A673 (cell line): ENCODE results near the gene RIPOR1. TPM values are rescaled to one million over a fixed set of nuclear protein-coding genes. Genes with fewer than 3 reads are reported as not detected.

Experiments used
- BruUV-seq: library from RNA; stranded (reverse); fragments of 400-500 nt; replicated peaks from 2 replicates; lab custom pipeline; 2021; lab: Mats Ljungman, UMichigan
- CTCF ChIA-PET: fragments of 300-600 bp; sonication (Branson Sonifier 250); formaldehyde crosslinking; loops from one replicate; lab custom pipeline; 2022; ENCODE audit warnings: antibody characterized with exemption; lab: Charles Lee
- POLR2A ChIA-PET: fragments of 300-600 bp; sonication (Branson Sonifier 250); formaldehyde crosslinking; loops from one replicate; lab custom pipeline; 2022; ENCODE audit warnings: antibody characterized with exemption; ENCODE audit not compliant: low non-redundant PET; lab: Charles Lee
- DNase-seq: peaks from one replicate; pipeline ENCODE4 v3.0.0-alpha.2; 2015; ENCODE audit warnings: low spot score
- H3K27ac ChIP-seq: fragments of 200-600 bp; sonication (generic); 2 replicates; pipeline ENCODE4 v1.5.1; 2016; ENCODE audit warnings: mixed run types, low read depth, mild to moderate bottlenecking, mixed read lengths, antibody characterized with exemption, low read length; ENCODE audit not compliant: poor library complexity, severe bottlenecking
- H3K27me3 ChIP-seq: fragments of 200-600 bp; sonication (generic); replicated peaks from 2 replicates; pipeline ENCODE4 v1.6.1; 2017; ENCODE audit warnings: mixed run types, low read depth, mild to moderate bottlenecking, mixed read lengths, antibody characterized with exemption, low read length; ENCODE audit not compliant: insufficient read depth, poor library complexity
- H3K36me3 ChIP-seq: fragments of 200-600 bp; sonication (generic); 2 replicates; pipeline ENCODE4 v1.6.1; 2016; ENCODE audit warnings: mixed run types, mild to moderate bottlenecking, mixed read lengths, antibody characterized with exemption, low read length; ENCODE audit not compliant: insufficient read depth, poor library complexity, severe bottlenecking
- H3K4me1 ChIP-seq: fragments of 200-600 bp; sonication (generic); 2 replicates; pipeline ENCODE4 v1.6.1; 2017; ENCODE audit warnings: mixed run types, mild to moderate bottlenecking, mixed read lengths, antibody characterized with exemption, low read length; ENCODE audit not compliant: insufficient read depth, poor library complexity, severe bottlenecking
- H3K4me3 ChIP-seq: fragments of 200-600 bp; sonication (generic); 2 replicates; pipeline ENCODE4 v1.5.1; 2016; ENCODE audit warnings: low read depth, mixed run types, mild to moderate bottlenecking, mixed read lengths, low read length; ENCODE audit not compliant: poor library complexity, severe bottlenecking
- H3K9me3 ChIP-seq: fragments of 200-600 bp; sonication (generic); 2 replicates; pipeline ENCODE4 v1.6.1; 2016; ENCODE audit warnings: mixed run types, low read depth, mild to moderate bottlenecking, mixed read lengths, antibody characterized with exemption, low read length; ENCODE audit not compliant: poor library complexity, severe bottlenecking
- CTCF ChIP-seq: fragments of 300-800, 200-600 bp; sonication (generic); conservative IDR thresholded peaks from 2 replicates; pipeline ENCODE4 v1.5.1; 2017; ENCODE audit warnings: low read depth, mild to moderate bottlenecking, antibody characterized with exemption, low read length, moderate library complexity, mixed read lengths
- EZH2 ChIP-seq: fragments of 200-600 bp; sonication (generic); IDR thresholded peaks from 2 replicates; pipeline ENCODE4 v1.6.1; 2017; ENCODE audit warnings: borderline replicate concordance, low read depth, mild to moderate bottlenecking, mixed read lengths, antibody characterized with exemption, low read length; ENCODE audit not compliant: poor library complexity, severe bottlenecking
- intact Hi-C: fragments of 100-400 bp; cut with micrococcal nuclease; formaldehyde crosslinking; loops from one replicate; pipeline ENCODE4 v1.10.0; 2022; ENCODE audit not compliant: unreplicated experiment
- total RNA-seq: library from RNA; stranded (reverse); gene quantifications from 2 replicates; pipeline ENCODE4 v1.2.3, GENCODE V29; 2021

Gene RIPOR1
- total RNA-seq, 1 experiment from 2014 or later = 22.9 TPM

GRCh38 chr16:67558859-67559258 lies 30.2 kb downstream of the RIPOR1 start:
- no TSS peak for BruUV-seq
- intact Hi-C loops = no loop called here
- Histone ChIP-seq H3K4me1 (peaks cover 14% of the 10 kb centered on the region), H3K4me3 (no peak overlapping the region), H3K27me3 (no peaks in the 10 kb centered on the region), H3K9me3 (no peaks in the 10 kb centered on the region), H3K36me3 (no peaks in the 10 kb centered on the region), H3K27ac (no peak overlapping the region)
- TF ChIP-seq CTCF = no peak
- TF ChIP-seq EZH2 = no peak
- no peak for DNase-seq
- POLR2A ChIA-PET = interaction anchor here (0.6 kb wide), 1 partner anchor 104 kb away, joined by 3 read pairs; no protein-coding TSS in a partner anchor
- CTCF ChIA-PET = no interaction called here

DNA sequence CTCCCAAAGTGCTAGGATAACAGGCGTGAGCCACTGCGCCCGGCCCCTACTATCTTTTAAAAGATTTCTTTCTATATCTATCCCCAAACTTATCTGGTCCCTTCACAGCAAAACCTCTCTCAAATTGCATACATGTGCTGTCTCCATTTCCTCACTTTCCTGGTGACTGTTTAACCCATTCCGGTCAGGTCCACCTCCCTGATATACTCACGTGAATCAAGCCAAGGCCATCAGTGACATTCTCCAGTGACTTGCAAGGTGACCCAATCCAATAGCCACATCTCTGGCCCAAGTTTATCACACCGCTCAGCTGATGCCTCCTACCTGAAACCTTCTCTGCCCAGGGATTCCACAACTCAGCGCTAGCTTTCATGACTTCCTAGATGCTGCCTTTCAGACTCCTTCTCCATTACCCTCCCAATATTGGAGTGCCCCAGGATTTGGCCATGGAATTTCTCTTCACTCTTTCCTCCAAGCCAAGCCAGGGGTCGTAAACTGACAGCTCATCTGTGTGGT lies 32.3 kb downstream of the RIPOR1 start:
- intact Hi-C loops = loop anchor here (5.0 kb wide), 2 partner anchors 71 to 106 kb away; partner anchors contain the start of genes C16orf86 and ENKD1
- TSS peak; percentile 51 for BruUV-seq
- CTCF ChIA-PET = no interaction called here
- TF ChIP-seq EZH2 (no peak), CTCF (no peak)
- H3K27me3 ChIP-seq = no peaks in the 10 kb centered on the region
- H3K4me3 ChIP-seq = peak overlapping the region; percentile 98
- H3K4me1 ChIP-seq = peaks cover 15% of the 10 kb centered on the region
- no peaks in the 10 kb centered on the region for H3K36me3 ChIP-seq
- H3K27ac ChIP-seq = no peak overlapping the region
- POLR2A ChIA-PET = no interaction called here
- DNase-seq = no peak
- no peaks in the 10 kb centered on the region for H3K9me3 ChIP-seq

GRCh38 chr16:67561501-67561823 lies 32.8 kb downstream of the RIPOR1 start:
- peaks cover 13% of the 10 kb centered on the region for H3K4me1 ChIP-seq
- H3K4me3 ChIP-seq = peak overlapping the region; percentile 98
- no peaks in the 10 kb centered on the region for H3K9me3 ChIP-seq
- no TSS peak for BruUV-seq
- no peak for DNase-seq
- TF ChIP-seq CTCF = no peak
- no peak for TF ChIP-seq EZH2
- no peaks in the 10 kb centered on the region for H3K27me3 ChIP-seq
- CTCF ChIA-PET = interaction anchor here (1.1 kb wide), 1 partner anchor 40 kb away, joined by 5 read pairs; no protein-coding TSS in a partner anchor
- POLR2A ChIA-PET = interaction anchor here (0.7 kb wide), 1 partner anchor 101 kb away, joined by 5 read pairs; no protein-coding TSS in a partner anchor
- intact Hi-C loops = loop anchor here (5.0 kb wide), 2 partner anchors 71 to 106 kb away; partner anchors contain the start of genes C16orf86 and ENKD1
- H3K27ac ChIP-seq = peak overlapping the region; percentile 100
- H3K36me3 ChIP-seq = no peaks in the 10 kb centered on the region
